Measurements from ENCODE around the gene TLE3.

DNA sequence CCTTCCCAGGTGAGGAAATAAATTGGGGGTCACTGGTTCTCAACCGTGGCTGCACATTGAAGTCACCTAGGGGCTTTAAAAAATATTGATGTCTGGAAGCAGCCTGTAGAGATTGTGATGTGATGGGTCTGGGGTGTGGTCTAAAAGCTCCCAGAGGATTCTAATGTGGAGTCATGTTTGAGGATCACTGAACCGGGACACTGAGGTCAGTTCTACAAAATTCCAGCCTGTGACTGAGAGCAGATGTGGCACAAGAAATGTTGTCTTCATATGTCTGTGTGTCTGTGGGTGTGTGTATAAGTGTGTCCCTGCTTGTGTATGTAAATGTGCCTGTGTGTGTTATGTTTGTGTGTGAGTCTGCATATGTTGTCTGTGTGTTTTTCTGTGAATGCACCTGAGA lies 79.9 kb downstream of the TLE3 start:
- TF ChIP-seq SUZ12 (IDR thresholded peaks at IDR 0.05; ENCODE audit: extremely low read depth, insufficient read depth, insufficient read length) (no peak), YY1 (IDR thresholded peaks at IDR 0.05; ENCODE audit: insufficient read depth, insufficient read length) (no peak)
